Osteoblast (primary cell): ENCODE measurements around the gene NTNG2. TPM values are rescaled to one million over a fixed set of nuclear protein-coding genes. Genes with fewer than 3 reads are reported as not detected.

ENCODE experiments used
- DNase-seq: peaks from one replicate; pipeline ENCODE4 v3.0.0; 2011; ENCODE audit warnings: low spot score, mixed read lengths; ENCODE audit not compliant: insufficient read length; ENCODE audit errors: missing footprints
- H2AFZ ChIP-seq: 2 replicates; pipeline ENCODE4 v1.6.0; 2011; ENCODE audit warnings: mild to moderate bottlenecking, low read length
- H3K27ac ChIP-seq: 2 replicates; pipeline ENCODE4 v1.5.1; 2011; ENCODE audit warnings: mild to moderate bottlenecking, low read depth, low read length, moderate library complexity
- H3K27me3 ChIP-seq: 2 replicates; pipeline ENCODE4 v1.6.0; 2012; ENCODE audit warnings: mild to moderate bottlenecking, control low read depth, inconsistent platforms, low read length, moderate library complexity; ENCODE audit not compliant: insufficient read depth
- H3K36me3 ChIP-seq: 2 replicates; pipeline ENCODE4 v1.5.1; 2011; ENCODE audit warnings: mild to moderate bottlenecking, low read length, control low read depth, moderate library complexity; ENCODE audit not compliant: insufficient read depth
- H3K4me1 ChIP-seq: 2 replicates; pipeline ENCODE4 v1.5.1; 2011; ENCODE audit warnings: mild to moderate bottlenecking, low read length, control low read depth, moderate library complexity; ENCODE audit not compliant: insufficient read depth
- H3K4me2 ChIP-seq: 2 replicates; pipeline ENCODE4 v1.6.0; 2011; ENCODE audit warnings: mild to moderate bottlenecking, low read length; ENCODE audit not compliant: insufficient read depth
- H3K4me3 ChIP-seq: fragments of 200-600 bp; sonication (generic); 3 replicates; pipeline ENCODE4 v1.5.1; 2012; ENCODE audit warnings: mild to moderate bottlenecking, low read length, inconsistent platforms; ENCODE audit not compliant: insufficient read depth
- H3K79me2 ChIP-seq: 2 replicates; pipeline ENCODE4 v1.6.0; 2012; ENCODE audit warnings: mild to moderate bottlenecking, low read length, control low read depth, inconsistent platforms; ENCODE audit not compliant: insufficient read depth
- H3K9me3 ChIP-seq: 2 replicates; pipeline ENCODE4 v1.5.1; 2011; ENCODE audit warnings: low read depth, low read length, control low read depth
- H4K20me1 ChIP-seq: 2 replicates; pipeline ENCODE4 v1.6.0; 2012; ENCODE audit warnings: mild to moderate bottlenecking, low read length, control low read depth; ENCODE audit not compliant: insufficient read depth
- CTCF ChIP-seq: IDR thresholded peaks from 2 replicates; pipeline ENCODE4 v1.5.1; 2011; ENCODE audit warnings: mild to moderate bottlenecking, low read depth, low read length, moderate library complexity; ENCODE audit errors: extremely low read depth
- total RNA-seq: library from RNA; depleted of rRNA; stranded (reverse); fragments of >200 nt; gene quantifications from 2 replicates; pipeline ENCODE4 v1.2.3, GENCODE V29; 2012

The NTNG2 gene
- total RNA-seq, 1 donor: 9.4 TPM

GRCh38 chr9:132204883-132205282 lies 43.0 kb downstream of the NTNG2 start:
- Histone ChIP-seq H3K9me3 (no peaks in the 10 kb centered on the region), H3K4me1 (no peaks in the 10 kb centered on the region), H2AFZ (no peak overlapping the region), H3K27me3 (peaks cover 47% of the 10 kb centered on the region), H3K4me3 (no peak overlapping the region), H3K36me3 (no peaks in the 10 kb centered on the region), H3K27ac (no peak overlapping the region), H3K79me2 (no peaks in the 10 kb centered on the region), H3K4me2 (no peak overlapping the region), H4K20me1 (peaks cover 4% of the 10 kb centered on the region)
- TF ChIP-seq CTCF: no peak
- no peak for DNase-seq

GRCh38 chr9:132207215-132207614 lies 45.4 kb downstream of the NTNG2 start:
- Histone ChIP-seq H3K27me3 (peaks cover 32% of the 10 kb centered on the region), H3K4me3 (no peak overlapping the region), H3K36me3 (no peaks in the 10 kb centered on the region), H2AFZ (no peak overlapping the region), H3K4me1 (no peaks in the 10 kb centered on the region), H3K79me2 (no peaks in the 10 kb centered on the region), H3K4me2 (no peak overlapping the region), H4K20me1 (peaks cover 4% of the 10 kb centered on the region), H3K27ac (no peak overlapping the region), H3K9me3 (no peaks in the 10 kb centered on the region)
- no peak for TF ChIP-seq CTCF
- peak; percentile 2 for DNase-seq

- Histone ChIP-seq H3K9me3 (no peaks in the 10 kb centered on the region), H3K4me3 (no peak overlapping the region), H3K36me3 (no peaks in the 10 kb centered on the region), H2AFZ (no peak overlapping the region), H3K4me1 (no peaks in the 10 kb centered on the region), H3K27ac (no peak overlapping the region), H3K4me2 (no peak overlapping the region), H3K79me2 (no peaks in the 10 kb centered on the region), H3K27me3 (peaks cover 24% of the 10 kb centered on the region), H4K20me1 (no peaks in the 10 kb centered on the region)
- TF ChIP-seq CTCF: no peak
- no peak for DNase-seq
These were observed 46.2 kb downstream of the NTNG2 start for GRCh38 chr9:132207839-132208615.

GRCh38 chr9:132209228-132209627 lies 47.4 kb downstream of the NTNG2 start:
- no peaks in the 10 kb centered on the region for H3K79me2 ChIP-seq
- H3K9me3 ChIP-seq: no peaks in the 10 kb centered on the region
- H4K20me1 ChIP-seq: no peaks in the 10 kb centered on the region
- no peak overlapping the region for H3K27ac ChIP-seq
- H2AFZ ChIP-seq: no peak overlapping the region
- H3K4me2 ChIP-seq: no peak overlapping the region
- no peak for TF ChIP-seq CTCF
- no peak for DNase-seq
- H3K4me3 ChIP-seq: no peak overlapping the region
- H3K27me3 ChIP-seq: peaks cover 17% of the 10 kb centered on the region
- no peaks in the 10 kb centered on the region for H3K36me3 ChIP-seq
- H3K4me1 ChIP-seq: peaks cover 7% of the 10 kb centered on the region
